Upper lobe of left lung (tissue), 6 donors: Measurements from ENCODE around the gene PCDHGA12. TPM values are rescaled to one million over a fixed set of nuclear protein-coding genes. Genes with fewer than 3 reads are reported as not detected.

ENCODE experiments used
- ATAC-seq, 2 donors: fragments of 200-7000 bp; cut with Tn5 transposase; one replicate each; pipeline ENCODE4 v1.9.1; 2022; ENCODE audit warnings: mild to moderate bottlenecking in 2 of 2, moderate library complexity in 2 of 2; ENCODE audit not compliant: low FRiP score in 2 of 2
- DNase-seq, 2 donors: peaks; one replicate each; pipeline ENCODE4 v3.0.0-alpha.2; 2019 to 2020
- H3K27ac ChIP-seq, 4 donors: fragments of 200-600 bp; sonication (generic); one replicate each; pipeline ENCODE4 v1.5.1; 2016 to 2019
- H3K27me3 ChIP-seq, 4 donors: fragments of 200-600 bp; sonication (generic); one replicate each; pipeline ENCODE4 v1.5.1; 2017 to 2019
- H3K36me3 ChIP-seq, 4 donors: fragments of 200-600 bp; sonication (generic); one replicate each; pipeline ENCODE4 v1.5.1; 2016 to 2019
- H3K4me1 ChIP-seq, 4 donors: fragments of 200-600 bp; sonication (generic); one replicate each; pipeline ENCODE4 v1.5.1; 2018 to 2019
- H3K4me3 ChIP-seq, 4 donors: fragments of 200-600 bp; sonication (generic); one replicate each; pipeline ENCODE4 v1.5.1; 2017 to 2019; ENCODE audit warnings: mild to moderate bottlenecking in 2 of 4, moderate library complexity in 1 of 4
- H3K9me3 ChIP-seq, 4 donors: fragments of 200-600 bp; sonication (generic); one replicate each; pipeline ENCODE4 v1.5.1; 2018 to 2019
- EP300 ChIP-seq, 4 donors: sonication (generic); formaldehyde crosslinking; IDR thresholded peaks; one replicate each; pipeline ENCODE4 v1.5.1; 2017; ENCODE audit warnings: antibody characterized with exemption in 4 of 4, control low read depth in 2 of 4
- POLR2A ChIP-seq, 4 donors: fragments of 450-650 bp; IDR thresholded peaks; one replicate each; pipeline ENCODE4 v1.5.1; 2016 to 2017; ENCODE audit warnings: antibody characterized with exemption in 4 of 4, mild to moderate bottlenecking in 2 of 4
- POLR2AphosphoS5 ChIP-seq, 2 donors: sonication (generic); formaldehyde crosslinking; IDR thresholded peaks; one replicate each; pipeline ENCODE4 v1.5.1; 2017; ENCODE audit warnings: antibody characterized with exemption in 2 of 2
- WGBS, 2 donors: methylation state at CpG; one replicate each; pipeline ENCODE4 v1.1.5; 2017 to 2018; 5-methylcytosine and 5-hydroxymethylcytosine counted together
- total RNA-seq, 6 donors: library from RNA; depleted of rRNA in 4 of 6; stranded (reverse); fragments of >200 nt in 4 of 6; gene quantifications; one replicate each; pipeline versions ENCODE4 v1.1.0 to v1.2.1, GENCODE V29; 2016 to 2021
- TF ChIP-seq, protein P1 (sequence below), 6 experiments: fragments of 450-650 bp in 4 of 6; fragments of 200-600 bp in 2 of 6; sonication (generic) in 2 of 6; IDR thresholded peaks; one replicate each; pipeline ENCODE4 v1.5.1; 2016 to 2019; ENCODE audit warnings: antibody characterized with exemption in 6 of 6
- donor health status: DM: no; HTN: no; CAD: no; lungs with moderate emphysema.
- donor health status: DM: no; HTN: yes; CAD: no; lungs with severe emphysema.

Gene PCDHGA12
- total RNA-seq, 6 donors from 2014 or later = 4.3 to 19.9 (median 5.7) TPM

DNA sequence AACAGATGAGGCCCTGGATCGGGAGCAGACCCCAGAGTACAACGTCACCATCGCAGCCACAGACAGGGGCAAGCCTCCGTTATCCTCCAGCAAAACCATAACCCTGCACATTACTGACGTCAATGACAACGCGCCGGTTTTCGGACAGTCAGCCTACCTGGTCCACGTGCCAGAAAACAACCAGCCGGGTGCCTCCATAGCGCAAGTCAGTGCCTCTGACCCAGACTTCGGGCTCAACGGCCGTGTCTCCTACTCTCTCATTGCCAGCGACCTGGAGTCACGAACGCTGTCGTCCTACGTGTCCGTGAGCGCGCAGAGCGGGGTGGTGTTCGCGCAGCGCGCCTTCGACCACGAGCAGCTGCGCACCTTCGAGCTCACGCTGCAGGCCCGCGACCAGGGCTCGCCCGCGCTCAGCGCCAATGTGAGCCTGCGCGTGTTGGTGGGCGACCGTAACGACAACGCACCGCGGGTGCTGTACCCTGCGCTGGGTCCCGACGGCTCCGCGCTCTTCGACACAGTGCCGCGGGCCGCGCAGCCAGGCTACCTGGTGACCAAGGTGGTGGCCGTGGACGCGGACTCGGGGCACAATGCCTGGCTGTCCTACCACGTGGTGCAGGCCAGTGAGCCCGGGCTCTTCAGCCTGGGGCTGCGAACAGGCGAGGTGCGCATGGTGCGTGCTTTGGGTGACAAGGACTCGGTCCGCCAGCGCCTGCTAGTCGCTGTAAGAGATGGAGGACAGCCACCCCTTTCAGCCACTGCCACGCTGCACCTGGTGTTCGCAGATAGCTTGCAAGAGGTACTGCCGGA lies 11.0 kb upstream of the PCDHGA12 start:
- WGBS, 2 donors = 39 to 45% methylated on average over 17 to 55 of the region's 74 CpGs

DNA sequence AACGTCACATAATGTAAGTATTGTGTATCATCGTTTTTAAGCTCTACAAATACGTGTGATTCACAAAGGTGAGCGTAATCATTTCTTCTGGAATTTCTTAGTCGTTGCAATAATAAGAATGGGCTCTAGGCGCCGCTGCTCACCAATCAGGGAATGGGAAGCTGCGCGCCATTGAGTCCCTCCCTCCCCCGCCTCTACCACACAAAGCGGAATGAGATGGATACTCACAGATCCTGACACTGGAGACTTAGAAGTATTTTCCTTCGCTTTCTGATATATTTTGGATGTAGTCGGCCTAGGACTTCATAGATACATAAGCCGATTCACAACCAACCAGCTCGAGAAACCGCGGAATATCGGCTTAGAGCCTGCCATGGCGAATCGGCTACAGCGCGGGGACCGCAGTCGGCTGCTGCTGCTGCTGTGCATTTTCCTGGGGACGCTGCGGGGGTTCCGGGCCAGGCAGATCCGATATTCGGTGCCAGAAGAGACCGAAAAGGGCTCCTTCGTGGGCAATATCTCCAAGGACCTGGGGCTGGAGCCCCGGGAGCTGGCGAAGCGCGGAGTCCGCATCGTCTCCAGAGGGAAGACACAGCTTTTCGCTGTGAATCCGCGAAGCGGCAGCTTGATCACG lies 9.3 kb upstream of the PCDHGA12 start, which contains the start of gene PCDHGA11:
Gene PCDHGA11 (plus strand): TSS at position 197 of the 634 bp plus-strand sequence. CDS start 177 bp downstream, at position 374.
- Histone ChIP-seq H3K27me3 (no peaks in the 10 kb centered on the region), H3K36me3 (no peaks in the 10 kb centered on the region), H3K4me1 (peaks cover 0 to 13% (median 1%) of the 10 kb centered on the region in 4 donors), H3K9me3 (peaks cover 67 to 94% (median 81%) of the 10 kb centered on the region in 4 donors), H3K4me3 (peak within 1 kb of the TSS in 3 of 4 donors; percentile 22 to 46 (median 31)), H3K27ac (no peak within 1 kb of the TSS)
- DNase-seq (peak; percentile 59 to 77), ATAC-seq (peak in 1 of 2 donors; percentile 64)
- 10 to 13% methylated on average over 21 to 42 of the region's 42 CpGs for WGBS, 2 donors
- TF ChIP-seq, protein P1, sequence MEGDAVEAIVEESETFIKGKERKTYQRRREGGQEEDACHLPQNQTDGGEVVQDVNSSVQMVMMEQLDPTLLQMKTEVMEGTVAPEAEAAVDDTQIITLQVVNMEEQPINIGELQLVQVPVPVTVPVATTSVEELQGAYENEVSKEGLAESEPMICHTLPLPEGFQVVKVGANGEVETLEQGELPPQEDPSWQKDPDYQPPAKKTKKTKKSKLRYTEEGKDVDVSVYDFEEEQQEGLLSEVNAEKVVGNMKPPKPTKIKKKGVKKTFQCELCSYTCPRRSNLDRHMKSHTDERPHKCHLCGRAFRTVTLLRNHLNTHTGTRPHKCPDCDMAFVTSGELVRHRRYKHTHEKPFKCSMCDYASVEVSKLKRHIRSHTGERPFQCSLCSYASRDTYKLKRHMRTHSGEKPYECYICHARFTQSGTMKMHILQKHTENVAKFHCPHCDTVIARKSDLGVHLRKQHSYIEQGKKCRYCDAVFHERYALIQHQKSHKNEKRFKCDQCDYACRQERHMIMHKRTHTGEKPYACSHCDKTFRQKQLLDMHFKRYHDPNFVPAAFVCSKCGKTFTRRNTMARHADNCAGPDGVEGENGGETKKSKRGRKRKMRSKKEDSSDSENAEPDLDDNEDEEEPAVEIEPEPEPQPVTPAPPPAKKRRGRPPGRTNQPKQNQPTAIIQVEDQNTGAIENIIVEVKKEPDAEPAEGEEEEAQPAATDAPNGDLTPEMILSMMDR (IDR thresholded peaks at IDR 0.05) = peak in 4 of 6 experiments; percentile 20 to 43 (median 37)
- no peak for TF ChIP-seq EP300 (IDR thresholded peaks at IDR 0.05)

More for the DNA sequence above, 11.0 kb upstream of the PCDHGA12 start:
- Histone ChIP-seq H3K36me3 (no peaks in the 10 kb centered on the region), H3K27ac (no peak overlapping the region), H3K9me3 (peaks cover 59 to 93% (median 79%) of the 10 kb centered on the region in 4 donors), H3K4me1 (peaks cover 0 to 17% (median 1%) of the 10 kb centered on the region in 4 donors), H3K4me3 (no peak overlapping the region), H3K27me3 (no peaks in the 10 kb centered on the region)
- ATAC-seq (no peak), DNase-seq (peak in 1 of 2 donors; percentile 78)
- no peak for TF ChIP-seq POLR2AphosphoS5 (IDR thresholded peaks at IDR 0.05)
- TF ChIP-seq, protein P1 (IDR thresholded peaks at IDR 0.05) = no peak
- TF ChIP-seq POLR2A (IDR thresholded peaks at IDR 0.05) = no peak
- TF ChIP-seq EP300 (IDR thresholded peaks at IDR 0.05) = no peak

DNA sequence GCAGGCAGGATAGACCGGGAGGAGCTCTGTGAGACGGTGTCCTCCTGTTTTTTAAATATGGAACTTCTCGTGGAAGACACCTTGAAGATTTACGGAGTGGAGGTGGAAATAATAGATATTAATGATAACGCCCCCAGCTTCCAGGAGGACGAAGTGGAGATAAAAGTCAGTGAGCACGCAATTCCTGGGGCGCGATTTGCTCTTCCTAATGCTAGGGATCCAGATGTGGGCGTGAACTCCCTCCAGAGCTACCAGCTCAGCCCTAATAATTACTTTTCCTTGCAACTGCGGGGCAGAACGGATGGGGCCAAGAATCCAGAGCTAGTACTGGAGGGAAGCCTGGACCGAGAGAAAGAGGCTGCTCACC lies 8.8 kb upstream of the PCDHGA12 start:
- Histone ChIP-seq H3K4me1 (peaks cover 0 to 13% (median 1%) of the 10 kb centered on the region in 4 donors), H3K36me3 (no peaks in the 10 kb centered on the region), H3K27me3 (no peaks in the 10 kb centered on the region), H3K9me3 (peaks cover 72 to 95% (median 82%) of the 10 kb centered on the region in 4 donors), H3K4me3 (peak overlapping the region in 3 of 4 donors; percentile 22 to 46 (median 31)), H3K27ac (no peak overlapping the region)
- no peak for TF ChIP-seq POLR2A (IDR thresholded peaks at IDR 0.05)
- TF ChIP-seq, protein P1 (IDR thresholded peaks at IDR 0.05) = no peak
- no peak for TF ChIP-seq EP300 (IDR thresholded peaks at IDR 0.05)
- no peak for TF ChIP-seq POLR2AphosphoS5 (IDR thresholded peaks at IDR 0.05)
- ATAC-seq (no peak), DNase-seq (no peak)
- WGBS, 2 donors = 15 to 17% methylated on average over 12 to 13 of the region's 13 CpGs

DNA sequence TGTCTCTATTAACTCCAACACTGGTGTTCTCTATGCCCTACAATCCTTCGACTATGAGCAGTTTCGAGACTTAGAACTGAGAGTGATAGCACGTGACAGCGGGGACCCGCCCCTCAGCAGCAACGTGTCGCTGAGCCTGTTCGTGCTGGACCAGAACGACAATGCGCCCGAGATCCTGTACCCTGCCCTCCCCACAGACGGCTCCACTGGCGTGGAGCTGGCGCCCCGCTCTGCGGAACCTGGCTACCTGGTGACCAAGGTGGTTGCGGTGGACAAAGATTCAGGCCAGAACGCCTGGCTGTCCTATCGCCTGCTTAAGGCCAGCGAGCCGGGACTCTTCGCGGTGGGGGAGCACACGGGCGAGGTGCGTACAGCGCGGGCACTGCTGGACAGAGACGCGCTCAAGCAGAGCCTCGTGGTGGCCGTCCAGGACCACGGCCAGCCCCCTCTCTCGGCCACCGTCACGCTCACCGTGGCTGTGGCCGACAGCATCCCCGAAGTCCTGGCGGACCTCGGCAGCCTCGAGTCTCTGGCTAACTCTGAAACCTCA lies 7.5 kb upstream of the PCDHGA12 start:
- H3K27ac ChIP-seq = no peak overlapping the region
- peak in 1 of 2 donors; percentile 59 for DNase-seq

More for the DNA sequence above, 7.5 kb upstream of the PCDHGA12 start:
- TF ChIP-seq, protein P1 (IDR thresholded peaks at IDR 0.05) = no peak
- TF ChIP-seq EP300 (IDR thresholded peaks at IDR 0.05) = no peak
- TF ChIP-seq POLR2A (IDR thresholded peaks at IDR 0.05) = no peak
- no peak for TF ChIP-seq POLR2AphosphoS5 (IDR thresholded peaks at IDR 0.05)
- Histone ChIP-seq H3K27me3 (no peaks in the 10 kb centered on the region), H3K4me3 (no peak overlapping the region), H3K4me1 (peaks cover 0 to 13% (median 1%) of the 10 kb centered on the region in 4 donors), H3K36me3 (no peaks in the 10 kb centered on the region), H3K9me3 (peaks cover 80 to 97% (median 89%) of the 10 kb centered on the region in 4 donors)
- ATAC-seq = no peak
- 32% methylated on average over 28 to 39 of the region's 42 CpGs for WGBS, 2 donors
